HEK293 (cell line): ENCODE measurements around the gene UBR4.

Experiments
- CTCF ChIA-PET: fragments of 350-600 bp; formaldehyde crosslinking; extraction: SDS; loops from one replicate; lab custom pipeline; 2021; ENCODE audit warnings: antibody characterized with exemption; lab: Yijun Ruan, JAX
- POLR2A ChIA-PET: fragments of 300-600 bp; formaldehyde crosslinking; extraction: SDS; loops from one replicate; lab custom pipeline; 2020; ENCODE audit warnings: antibody characterized with exemption, inconsistent platforms; lab: Yijun Ruan, JAX
- H3K27ac ChIP-seq: fragments of 200-500 bp; sonication (Bioruptor generic); 2 replicates; pipeline ENCODE4 v1.5.1; 2014; ENCODE audit warnings: low read depth, low read length, control low read depth, inconsistent platforms; ENCODE audit errors: extremely low read depth
- H3K36me3 ChIP-seq, 2 experiments: fragments of 200-500 bp in 1 of 2; sonication (Bioruptor generic) in 1 of 2; 1 replicate in 1 of 2; 2 replicates in 1 of 2; pipeline ENCODE4 v1.5.1; 2014 to 2017; ENCODE audit warnings: inconsistent platforms in 2 of 2, low read length in 2 of 2; ENCODE audit not compliant: control insufficient read depth in 2 of 2, insufficient read depth in 1 of 2
- H3K4me1 ChIP-seq: fragments of 200-500 bp; sonication (Bioruptor generic); 2 replicates; pipeline ENCODE4 v1.5.1; 2014; ENCODE audit warnings: mild to moderate bottlenecking, low read length, inconsistent platforms; ENCODE audit not compliant: control insufficient read depth, insufficient read depth
- H3K4me3 ChIP-seq: 2 replicates; pipeline ENCODE4 v1.5.1; 2011; ENCODE audit warnings: low read depth, mild to moderate bottlenecking, control low read depth, low read length, moderate library complexity
- H3K9me3 ChIP-seq: fragments of 200-500 bp; sonication (Bioruptor generic); 2 replicates; pipeline ENCODE4 v1.5.1; 2014; ENCODE audit warnings: low read depth, low read length, inconsistent platforms; ENCODE audit not compliant: control insufficient read depth, insufficient read depth
- FEZF1 ChIP-seq: fragments of 450-650 bp; formaldehyde crosslinking; IDR thresholded peaks from 2 replicates; pipeline ENCODE4 v1.5.1; 2016; ENCODE audit warnings: missing biosample characterization, missing genetic modification characterization
- KLF1 ChIP-seq: fragments of 450-650 bp; formaldehyde crosslinking; IDR thresholded peaks from 2 replicates; pipeline ENCODE4 v1.5.1; 2016; ENCODE audit warnings: missing biosample characterization, missing genetic modification characterization
- KLF16 ChIP-seq: fragments of 450-650 bp; formaldehyde crosslinking; IDR thresholded peaks from 2 replicates; pipeline ENCODE4 v1.5.1; 2017; ENCODE audit warnings: missing biosample characterization, missing genetic modification characterization
- KLF9 ChIP-seq: fragments of 450-650 bp; formaldehyde crosslinking; IDR thresholded peaks from 2 replicates; pipeline ENCODE4 v1.5.1; 2016; ENCODE audit warnings: missing biosample characterization, missing genetic modification characterization, low read depth
- OVOL3 ChIP-seq: fragments of 450-650 bp; formaldehyde crosslinking; IDR thresholded peaks from 2 replicates; pipeline ENCODE4 v1.5.1; 2016; ENCODE audit warnings: missing biosample characterization, missing genetic modification characterization
- PRDM4 ChIP-seq: fragments of 450-650 bp; formaldehyde crosslinking; IDR thresholded peaks from 2 replicates; pipeline ENCODE4 v1.5.1; 2017; ENCODE audit warnings: missing biosample characterization, missing genetic modification characterization
- REST ChIP-seq: fragments of 450-650 bp; formaldehyde crosslinking; IDR thresholded peaks from 2 replicates; pipeline ENCODE4 v1.5.1; 2016; ENCODE audit warnings: missing biosample characterization, missing genetic modification characterization
- SALL2 ChIP-seq: fragments of 450-650 bp; formaldehyde crosslinking; IDR thresholded peaks from 2 replicates; pipeline ENCODE4 v1.5.0; 2017; ENCODE audit warnings: missing biosample characterization, mild to moderate bottlenecking, missing genetic modification characterization, borderline replicate concordance
- SCRT1 ChIP-seq: fragments of 450-650 bp; formaldehyde crosslinking; IDR thresholded peaks from 2 replicates; pipeline ENCODE4 v1.5.1; 2016; ENCODE audit warnings: missing biosample characterization, missing genetic modification characterization, borderline replicate concordance
- SCRT2 ChIP-seq: fragments of 450-650 bp; formaldehyde crosslinking; IDR thresholded peaks from 2 replicates; pipeline ENCODE4 v1.5.1; 2016; ENCODE audit warnings: missing biosample characterization, missing genetic modification characterization
- SETDB1 ChIP-seq: IDR thresholded peaks from one replicate; pipeline ENCODE4 v1.6.1; 2017; ENCODE audit warnings: mild to moderate bottlenecking, low read length, moderate library complexity, mixed read lengths; ENCODE audit not compliant: insufficient read length
- ZBTB20 ChIP-seq: fragments of 450-650 bp; formaldehyde crosslinking; IDR thresholded peaks from 2 replicates; pipeline ENCODE4 v1.5.1; 2016; ENCODE audit warnings: missing biosample characterization, missing genetic modification characterization
- ZIC2 ChIP-seq: fragments of 450-650 bp; formaldehyde crosslinking; IDR thresholded peaks from 2 replicates; pipeline ENCODE4 v1.5.1; 2016; ENCODE audit warnings: missing biosample characterization, missing genetic modification characterization
- ZNF112 ChIP-seq: fragments of 450-650 bp; formaldehyde crosslinking; IDR thresholded peaks from 2 replicates; pipeline ENCODE4 v1.5.0; 2017; ENCODE audit warnings: missing biosample characterization, missing genetic modification characterization
- ZNF394 ChIP-seq: fragments of 450-650 bp; formaldehyde crosslinking; IDR thresholded peaks from 2 replicates; pipeline ENCODE4 v1.5.1; 2016; ENCODE audit warnings: missing biosample characterization, missing genetic modification characterization, mild to moderate bottlenecking, moderate library complexity, borderline replicate concordance
- ZNF549 ChIP-seq: fragments of 450-650 bp; IDR thresholded peaks from 2 replicates; pipeline ENCODE4 v1.5.1; 2018; ENCODE audit warnings: missing biosample characterization, missing genetic modification characterization, mild to moderate bottlenecking, inconsistent platforms, moderate library complexity
- ZNF580 ChIP-seq: fragments of 450-650 bp; formaldehyde crosslinking; IDR thresholded peaks from 2 replicates; pipeline ENCODE4 v1.5.1; 2016; ENCODE audit warnings: missing biosample characterization, missing genetic modification characterization
- ZNF585B ChIP-seq: fragments of 450-650 bp; formaldehyde crosslinking; IDR thresholded peaks from 2 replicates; pipeline ENCODE4 v1.5.1; 2016; ENCODE audit warnings: missing biosample characterization, missing genetic modification characterization
- ZNF626 ChIP-seq: fragments of 450-650 bp; sonication (Bioruptor Pico); formaldehyde crosslinking; IDR thresholded peaks from 2 replicates; pipeline ENCODE4 v1.5.1; 2018; ENCODE audit warnings: missing biosample characterization, missing genetic modification characterization, inconsistent platforms
- ZNF670 ChIP-seq: fragments of 450-650 bp; formaldehyde crosslinking; IDR thresholded peaks from 2 replicates; pipeline ENCODE4 v1.5.1; 2016; ENCODE audit warnings: missing biosample characterization, missing genetic modification characterization, low read depth

UBR4 gene

GRCh38 chr1:19066874-19067181 is 143.2 kb downstream of the UBR4 start:
- Histone ChIP-seq H3K4me3 (no peak overlapping the region), H3K36me3 (no peaks in the 10 kb centered on the region), H3K4me1 (no peaks in the 10 kb centered on the region), H3K9me3 (no peaks in the 10 kb centered on the region), H3K27ac (no peak overlapping the region)
- CTCF ChIA-PET: interaction anchor here (1.4 kb wide), 1 partner anchor 153 kb away, joined by 3 read pairs; no protein-coding TSS in a partner anchor
- peak; percentile 40; the same call in 1 of the 2 replicates for TF ChIP-seq FEZF1 (tag by site-specific recombination)
- no peak for TF ChIP-seq SCRT1 (tag by site-specific recombination)
- POLR2A ChIA-PET: no interaction called here

- Histone ChIP-seq H3K4me3 (no peak overlapping the region), H3K9me3 (no peaks in the 10 kb centered on the region), H3K27ac (no peak overlapping the region), H3K36me3 (no peaks in the 10 kb centered on the region)
- ChIA-PET CTCF (interaction anchor here (1.4 kb wide), 1 partner anchor 153 kb away, joined by 3 read pairs; no protein-coding TSS in a partner anchor), POLR2A (no interaction called here)
- TF ChIP-seq ZNF394 (tag by site-specific recombination) (no peak), PRDM4 (tag by site-specific recombination) (no peak), KLF16 (tag by site-specific recombination) (no peak), SCRT2 (no peak), ZNF585B (tag by site-specific recombination) (no peak), ZNF112 (tag by site-specific recombination) (no peak), SETDB1 (no peak), ZNF549 (tag by site-specific recombination) (no peak), ZNF670 (tag by site-specific recombination) (no peak), SALL2 (tag by site-specific recombination) (no peak), REST (tag by site-specific recombination) (no peak)
- TF ChIP-seq, all 188 proteins: peak for 0
- H3K4me1 ChIP-seq: no peaks in the 10 kb centered on the region
These were observed 143.7 kb downstream of the UBR4 start for GRCh38 chr1:19066248-19066873.

GRCh38 chr1:19065526-19066247 is 144.4 kb downstream of the UBR4 start:
- Histone ChIP-seq H3K9me3 (no peaks in the 10 kb centered on the region), H3K4me1 (no peaks in the 10 kb centered on the region), H3K4me3 (no peak overlapping the region), H3K27ac (no peak overlapping the region), H3K36me3 (no peaks in the 10 kb centered on the region)
- ChIA-PET CTCF (interaction anchor here (0.5 kb wide), 1 partner anchor 31 kb away, joined by 3 read pairs; no protein-coding TSS in a partner anchor), POLR2A (no interaction called here)
- TF ChIP-seq REST (tag by site-specific recombination) (no peak), KLF9 (tag by site-specific recombination) (no peak), ZNF580 (0 out of 2 replicates have a peak, but pooled peaks have one; percentile 43), ZIC2 (tag by site-specific recombination) (peak; percentile 38), OVOL3 (no peak), ZNF626 (tag by site-specific recombination) (no peak), KLF1 (peak; percentile 59), ZBTB20 (tag by site-specific recombination) (no peak)
